Measurements from ENCODE around the gene ARFGAP3.

DNA sequence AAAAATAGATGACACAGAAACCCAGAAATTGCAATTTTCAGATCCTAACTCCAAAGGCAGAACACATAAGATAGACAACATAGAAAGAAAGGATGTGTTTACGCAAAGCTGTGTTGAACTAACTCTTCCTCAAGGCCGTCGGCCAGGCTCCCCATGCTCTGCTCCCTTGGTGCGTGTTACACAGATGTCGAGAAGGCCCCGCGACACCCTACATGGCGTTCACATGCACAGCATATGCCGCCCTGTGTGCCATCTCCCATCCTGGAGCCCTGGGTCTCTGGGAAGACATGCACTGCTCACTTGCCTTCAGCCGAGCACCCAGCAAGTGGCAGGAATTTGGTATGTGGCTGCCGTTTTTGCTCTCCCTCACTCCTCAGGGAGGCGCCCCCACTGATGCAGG, 47.0 kb upstream of the ARFGAP3 start:
- TF ChIP-seq, protein P1, sequence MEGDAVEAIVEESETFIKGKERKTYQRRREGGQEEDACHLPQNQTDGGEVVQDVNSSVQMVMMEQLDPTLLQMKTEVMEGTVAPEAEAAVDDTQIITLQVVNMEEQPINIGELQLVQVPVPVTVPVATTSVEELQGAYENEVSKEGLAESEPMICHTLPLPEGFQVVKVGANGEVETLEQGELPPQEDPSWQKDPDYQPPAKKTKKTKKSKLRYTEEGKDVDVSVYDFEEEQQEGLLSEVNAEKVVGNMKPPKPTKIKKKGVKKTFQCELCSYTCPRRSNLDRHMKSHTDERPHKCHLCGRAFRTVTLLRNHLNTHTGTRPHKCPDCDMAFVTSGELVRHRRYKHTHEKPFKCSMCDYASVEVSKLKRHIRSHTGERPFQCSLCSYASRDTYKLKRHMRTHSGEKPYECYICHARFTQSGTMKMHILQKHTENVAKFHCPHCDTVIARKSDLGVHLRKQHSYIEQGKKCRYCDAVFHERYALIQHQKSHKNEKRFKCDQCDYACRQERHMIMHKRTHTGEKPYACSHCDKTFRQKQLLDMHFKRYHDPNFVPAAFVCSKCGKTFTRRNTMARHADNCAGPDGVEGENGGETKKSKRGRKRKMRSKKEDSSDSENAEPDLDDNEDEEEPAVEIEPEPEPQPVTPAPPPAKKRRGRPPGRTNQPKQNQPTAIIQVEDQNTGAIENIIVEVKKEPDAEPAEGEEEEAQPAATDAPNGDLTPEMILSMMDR (IDR thresholded peaks at IDR 0.05; ENCODE audit: low read length): no peak
- no peak for TF ChIP-seq EZH2phosphoT487 (IDR thresholded peaks at IDR 0.05; ENCODE audit: low read length)
- TF ChIP-seq EZH2 (optimal IDR thresholded peaks at IDR 0.05; ENCODE audit: low read depth, low read length): no peak

Data from MM.1S (cell line).